OCI-LY1 (cell line): ENCODE results near the gene ALKBH1.

Experiments used
- CTCF ChIP-seq: fragments of 200-600 bp; sonication (generic), shearing (Covaris generic); IDR thresholded peaks from 2 replicates; pipeline ENCODE4 v1.5.1; 2017; ENCODE audit warnings: mild to moderate bottlenecking, antibody characterized with exemption, low read length, moderate library complexity, mixed read lengths
- EZH2 ChIP-seq: fragments of 200-600 bp; sonication (generic), shearing (Covaris generic); IDR thresholded peaks from 2 replicates; pipeline ENCODE4 v1.8.0; 2017; ENCODE audit warnings: borderline replicate concordance, mixed run types, mild to moderate bottlenecking, antibody characterized with exemption, low read length, moderate library complexity, mixed read lengths

- TF ChIP-seq EZH2 (no peak), CTCF (no peak)
Observed at GRCh38 chr14:77623201-77623600, 84.6 kb downstream of the ALKBH1 start.
